PFSK-1 (cell line): ENCODE results near the gene PCDHGA6.
"Not testable (repeated sequence)": the region's sequence is repeated elsewhere in the genome, so short reads cannot be mapped to it uniquely, and the experiment has no call there.

Source experiments
- FOXP2 ChIP-seq: optimal IDR thresholded peaks from 2 replicates; pipeline ENCODE3; 2011; ENCODE audit warnings: borderline replicate concordance, control low read depth, inconsistent platforms; ENCODE audit not compliant: insufficient read depth; ENCODE audit errors: extremely low read length, extremely low read depth
- POLR2AphosphoS5 ChIP-seq: IDR thresholded peaks from 2 replicates; pipeline ENCODE4 v1.6.1; 2012; ENCODE audit warnings: low read depth, mild to moderate bottlenecking, control low read depth, low read length, moderate library complexity
- REST ChIP-seq, 2 experiments: IDR thresholded peaks; 2 replicates each; pipeline versions ENCODE4 v1.6.1 to v1.8.0; 2011 to 2012; ENCODE audit warnings: low read depth in 2 of 2, low read length in 2 of 2, control low read depth in 1 of 2, inconsistent platforms in 1 of 2, mild to moderate bottlenecking in 1 of 2, moderate library complexity in 1 of 2; ENCODE audit not compliant: insufficient read depth in 1 of 2
- SIN3A ChIP-seq: IDR thresholded peaks from 2 replicates; pipeline ENCODE4 v1.6.1; 2012; ENCODE audit warnings: mild to moderate bottlenecking, low read length, moderate library complexity, borderline replicate concordance; ENCODE audit not compliant: insufficient read depth
- TAF1 ChIP-seq: IDR thresholded peaks from 2 replicates; pipeline ENCODE4 v1.6.1; 2012; ENCODE audit warnings: low read length, control low read depth, borderline replicate concordance; ENCODE audit not compliant: insufficient read depth

Gene PCDHGA6

GRCh38 chr5:141412854-141413539 lies 39.3 kb downstream of the PCDHGA6 start, which contains the start of gene PCDHGA10:
Gene PCDHGA10 (plus strand): TSS chr5:141412987. CDS start chr5:141413176, 189 bp downstream.
- TF ChIP-seq REST (IDR thresholded peaks at IDR 0.05; ENCODE audit: insufficient read depth in 1 of 2, low read depth in 2 of 2, low read length in 2 of 2) (no peak), POLR2AphosphoS5 (no peak), SIN3A (no peak), TAF1 (no peak), FOXP2 (no peak)

- TF ChIP-seq FOXP2 (no peak), REST (IDR thresholded peaks at IDR 0.05; ENCODE audit: insufficient read depth in 1 of 2, low read depth in 2 of 2, low read length in 2 of 2) (no peak), TAF1 (no peak), POLR2AphosphoS5 (no peak), SIN3A (no peak)
Measured at GRCh38 chr5:141413540-141414069, 39.9 kb downstream of the PCDHGA6 start.

- TF ChIP-seq TAF1, FOXP2, POLR2AphosphoS5: not testable (repeated sequence)
Measured at GRCh38 chr5:141417494-141418172, 43.9 kb downstream of the PCDHGA6 start, which contains the start of gene PCDHGB7. Gene PCDHGB7 (plus strand): TSS chr5:141417677. CDS start chr5:141417860, 183 bp downstream.

GRCh38 chr5:141419074-141419880 lies 45.6 kb downstream of the PCDHGA6 start:
- no peak for TF ChIP-seq REST (IDR thresholded peaks at IDR 0.05; ENCODE audit: insufficient read depth in 1 of 2, low read depth in 2 of 2, low read length in 2 of 2)

GRCh38 chr5:141420855-141421488 lies 47.3 kb downstream of the PCDHGA6 start, which contains the start of gene PCDHGA11:
Gene PCDHGA11 (plus strand): TSS chr5:141421051. CDS start chr5:141421228, 177 bp downstream.
- no peak for TF ChIP-seq SIN3A
- TF ChIP-seq FOXP2: no peak
- TF ChIP-seq REST (IDR thresholded peaks at IDR 0.05; ENCODE audit: insufficient read depth in 1 of 2, low read depth in 2 of 2, low read length in 2 of 2): no peak
- TF ChIP-seq TAF1: no peak
- no peak for TF ChIP-seq POLR2AphosphoS5
